ENCODE measurements around the gene XRCC1.

DNA sequence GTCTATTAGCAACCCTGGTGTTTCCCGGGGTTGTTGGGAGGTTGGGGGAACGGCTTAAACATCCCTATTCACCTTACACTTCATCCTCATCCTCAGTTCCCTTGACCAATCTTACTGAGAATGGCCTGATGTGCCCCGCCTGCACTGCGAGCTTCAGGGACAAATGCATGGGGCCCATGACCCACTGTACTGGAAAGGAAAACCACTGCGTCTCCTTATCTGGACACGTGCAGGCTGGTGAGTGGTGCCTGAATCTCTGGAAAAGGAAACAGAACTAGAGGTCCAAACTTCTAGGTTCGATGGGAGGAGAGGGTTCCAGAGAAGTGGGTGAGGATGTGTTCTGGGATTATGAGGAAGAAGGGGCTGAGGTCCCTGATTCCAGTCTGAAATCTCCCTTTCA, 6.1 kb upstream of the XRCC1 start:
- TF ChIP-seq POLR2A (IDR thresholded peaks at IDR 0.05): no peak
- TF ChIP-seq, protein P1, sequence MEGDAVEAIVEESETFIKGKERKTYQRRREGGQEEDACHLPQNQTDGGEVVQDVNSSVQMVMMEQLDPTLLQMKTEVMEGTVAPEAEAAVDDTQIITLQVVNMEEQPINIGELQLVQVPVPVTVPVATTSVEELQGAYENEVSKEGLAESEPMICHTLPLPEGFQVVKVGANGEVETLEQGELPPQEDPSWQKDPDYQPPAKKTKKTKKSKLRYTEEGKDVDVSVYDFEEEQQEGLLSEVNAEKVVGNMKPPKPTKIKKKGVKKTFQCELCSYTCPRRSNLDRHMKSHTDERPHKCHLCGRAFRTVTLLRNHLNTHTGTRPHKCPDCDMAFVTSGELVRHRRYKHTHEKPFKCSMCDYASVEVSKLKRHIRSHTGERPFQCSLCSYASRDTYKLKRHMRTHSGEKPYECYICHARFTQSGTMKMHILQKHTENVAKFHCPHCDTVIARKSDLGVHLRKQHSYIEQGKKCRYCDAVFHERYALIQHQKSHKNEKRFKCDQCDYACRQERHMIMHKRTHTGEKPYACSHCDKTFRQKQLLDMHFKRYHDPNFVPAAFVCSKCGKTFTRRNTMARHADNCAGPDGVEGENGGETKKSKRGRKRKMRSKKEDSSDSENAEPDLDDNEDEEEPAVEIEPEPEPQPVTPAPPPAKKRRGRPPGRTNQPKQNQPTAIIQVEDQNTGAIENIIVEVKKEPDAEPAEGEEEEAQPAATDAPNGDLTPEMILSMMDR (IDR thresholded peaks at IDR 0.05): no peak

All from body of pancreas (tissue), 4 donors.